Neural crest cell (in vitro differentiated cells): Measurements from ENCODE around the gene LAMC3. TPM values are rescaled to one million over a fixed set of nuclear protein-coding genes. Genes with fewer than 3 reads are reported as not detected.

Source experiments
- DNase-seq: peaks from one replicate; pipeline ENCODE4 v3.0.0; 2021; ENCODE audit warnings: low read depth, mixed read lengths, low spot score
- H3K27ac Mint-ChIP-seq: one replicate; pipeline ENCODE4 v1.8.0; 2021; ENCODE audit warnings: mild to moderate bottlenecking, mixed read lengths; ENCODE audit not compliant: unreplicated experiment
- H3K27me3 Mint-ChIP-seq: 2 replicates; pipeline ENCODE4 v1.8.0; 2021; ENCODE audit warnings: low read depth, mild to moderate bottlenecking, mixed read lengths
- H3K36me3 Mint-ChIP-seq: 2 replicates; pipeline ENCODE4 v1.8.0; 2021; ENCODE audit warnings: low read depth, mild to moderate bottlenecking, mixed read lengths
- H3K4me1 Mint-ChIP-seq: 2 replicates; pipeline ENCODE4 v1.8.0; 2021; ENCODE audit warnings: mixed read lengths
- H3K4me3 Mint-ChIP-seq: one replicate; pipeline ENCODE4 v1.8.0; 2021; ENCODE audit warnings: mild to moderate bottlenecking, mixed read lengths
- H3K9me3 Mint-ChIP-seq: 2 replicates; pipeline ENCODE4 v1.8.0; 2021; ENCODE audit warnings: mixed read lengths
- CTCF ChIP-seq: fragments of 200-600 bp; sonication (generic); conservative IDR thresholded peaks from 2 replicates; pipeline ENCODE4 v1.5.0; 2021; ENCODE audit warnings: antibody characterized with exemption, mild to moderate bottlenecking
- total RNA-seq: library from RNA; stranded (reverse); gene quantifications from 2 replicates; pipeline ENCODE4 v1.2.1, GENCODE V29; 2021

LAMC3 gene
- total RNA-seq, 1 donor from 2014 or later, result 4.0 TPM

GRCh38 chr9:130987054-130987453 lies 21.9 kb upstream of the LAMC3 start:
- H3K4me1 Mint-ChIP-seq, result peaks cover 36% of the 10 kb centered on the region
- H3K27ac Mint-ChIP-seq, result no peak overlapping the region

GRCh38 chr9:130987738-130988399 lies 21.1 kb upstream of the LAMC3 start:
- no peak for DNase-seq
- TF ChIP-seq CTCF, result no peak
- Mint-ChIP-seq H3K4me3 (no peak overlapping the region), H3K27ac (no peak overlapping the region), H3K4me1 (peaks cover 34% of the 10 kb centered on the region), H3K36me3 (no peaks in the 10 kb centered on the region), H3K9me3 (no peaks in the 10 kb centered on the region), H3K27me3 (peaks cover 7% of the 10 kb centered on the region)

More at GRCh38 chr9:130987054-130987453, 21.9 kb upstream of the LAMC3 start:
- no peak for TF ChIP-seq CTCF
- no peak for DNase-seq
- Mint-ChIP-seq H3K4me3 (no peak overlapping the region), H3K27me3 (peaks cover 5% of the 10 kb centered on the region), H3K36me3 (no peaks in the 10 kb centered on the region), H3K9me3 (no peaks in the 10 kb centered on the region)

- no peak for DNase-seq
- no peak overlapping the region for H3K27ac Mint-ChIP-seq
- no peak for TF ChIP-seq CTCF
- peaks cover 29% of the 10 kb centered on the region for H3K4me1 Mint-ChIP-seq
- peaks cover 7% of the 10 kb centered on the region for H3K27me3 Mint-ChIP-seq
- no peaks in the 10 kb centered on the region for H3K9me3 Mint-ChIP-seq
- H3K4me3 Mint-ChIP-seq, result no peak overlapping the region
- no peaks in the 10 kb centered on the region for H3K36me3 Mint-ChIP-seq
These were observed 20.6 kb upstream of the LAMC3 start for GRCh38 chr9:130988400-130988747.

- Mint-ChIP-seq H3K4me3 (no peak overlapping the region), H3K4me1 (peaks cover 28% of the 10 kb centered on the region), H3K27ac (no peak overlapping the region), H3K9me3 (no peaks in the 10 kb centered on the region), H3K27me3 (peaks cover 7% of the 10 kb centered on the region), H3K36me3 (no peaks in the 10 kb centered on the region)
- DNase-seq, result no peak
- no peak for TF ChIP-seq CTCF
These were observed 20.1 kb upstream of the LAMC3 start for GRCh38 chr9:130988905-130989304.

GRCh38 chr9:130989391-130989790 lies 19.6 kb upstream of the LAMC3 start:
- DNase-seq, result no peak
- Mint-ChIP-seq H3K27me3 (peaks cover 7% of the 10 kb centered on the region), H3K36me3 (no peaks in the 10 kb centered on the region), H3K4me3 (no peak overlapping the region), H3K4me1 (peaks cover 25% of the 10 kb centered on the region), H3K9me3 (no peaks in the 10 kb centered on the region), H3K27ac (no peak overlapping the region)
- TF ChIP-seq CTCF, result no peak
